Mesendoderm (in vitro differentiated cells): ENCODE results near the gene LGALS8.

Experiments
- DNase-seq: peaks from one replicate; pipeline ENCODE4 v3.0.0; 2013
- H2AK5ac ChIP-seq: 2 replicates; pipeline ENCODE4 v1.6.1; 2013; ENCODE audit warnings: low read length, inconsistent platforms
- H2BK120ac ChIP-seq: 2 replicates; pipeline ENCODE4 v1.6.1; 2013; ENCODE audit warnings: low read depth, mild to moderate bottlenecking, low read length, moderate library complexity, mixed read lengths
- H2BK15ac ChIP-seq: replicated peaks from 2 replicates; pipeline ENCODE4 v1.6.1; 2013; ENCODE audit warnings: low read depth, mild to moderate bottlenecking, moderate library complexity
- H2BK5ac ChIP-seq: 2 replicates; pipeline ENCODE4 v1.6.1; 2013; ENCODE audit warnings: low read length, inconsistent platforms
- H3K18ac ChIP-seq: 2 replicates; pipeline ENCODE4 v1.6.1; 2013; ENCODE audit warnings: mild to moderate bottlenecking, low read length, mixed read lengths
- H3K23ac ChIP-seq: one replicate; pipeline ENCODE4 v1.6.1; 2013; ENCODE audit warnings: low read length
- H3K27ac ChIP-seq: 2 replicates; pipeline ENCODE4 v1.5.1; 2013; ENCODE audit warnings: low read depth, mild to moderate bottlenecking, inconsistent platforms, low read length, moderate library complexity
- H3K27me3 ChIP-seq: 2 replicates; pipeline ENCODE4 v1.6.1; 2013; ENCODE audit warnings: low read length, control low read depth, mild to moderate bottlenecking, inconsistent platforms; ENCODE audit not compliant: insufficient read depth, poor library complexity
- H3K36me3 ChIP-seq: 2 replicates; pipeline ENCODE4 v1.6.1; 2013; ENCODE audit warnings: low read length, inconsistent platforms; ENCODE audit not compliant: control insufficient read depth, insufficient read depth
- H3K4ac ChIP-seq: one replicate; pipeline ENCODE4 v1.6.1; 2013; ENCODE audit warnings: low read depth, mild to moderate bottlenecking, low read length, moderate library complexity
- H3K4me1 ChIP-seq: 2 replicates; pipeline ENCODE4 v1.6.1; 2013; ENCODE audit warnings: low read depth, low read length, inconsistent platforms; ENCODE audit not compliant: control insufficient read depth
- H3K4me2 ChIP-seq: 2 replicates; pipeline ENCODE4 v1.6.1; 2013; ENCODE audit warnings: low read length
- H3K4me3 ChIP-seq: 2 replicates; pipeline ENCODE4 v1.5.1; 2013; ENCODE audit warnings: mild to moderate bottlenecking, low read length
- H3K56ac ChIP-seq: one replicate; pipeline ENCODE4 v1.6.1; 2013; ENCODE audit warnings: low read length
- H3K79me1 ChIP-seq: 2 replicates; pipeline ENCODE4 v1.6.1; 2013; ENCODE audit warnings: low read length, inconsistent platforms
- H3K79me2 ChIP-seq: 2 replicates; pipeline ENCODE4 v1.6.1; 2013; ENCODE audit warnings: mild to moderate bottlenecking, low read length; ENCODE audit not compliant: control insufficient read depth, insufficient read depth
- H3K9ac ChIP-seq: 2 replicates; pipeline ENCODE4 v1.6.1; 2013; ENCODE audit warnings: low read length, inconsistent platforms
- H4K5ac ChIP-seq: one replicate; pipeline ENCODE4 v1.6.1; 2013; ENCODE audit warnings: low read length
- H4K8ac ChIP-seq: one replicate; pipeline ENCODE4 v1.6.1; 2013; ENCODE audit warnings: low read depth, mild to moderate bottlenecking, control low read depth, low read length, moderate library complexity
- WGBS: extraction: QIAGEN DNeasy Blood & Tissue Kit; methylation state at CpG from one replicate; pipeline ENCODE4 v1.1.7; 2013; ENCODE audit warnings: low lambda C conversion rate, missing lambda C conversion rate; ENCODE audit not compliant: insufficient coverage; ENCODE audit errors: extremely low coverage; 5-methylcytosine and 5-hydroxymethylcytosine counted together

Gene LGALS8

DNA sequence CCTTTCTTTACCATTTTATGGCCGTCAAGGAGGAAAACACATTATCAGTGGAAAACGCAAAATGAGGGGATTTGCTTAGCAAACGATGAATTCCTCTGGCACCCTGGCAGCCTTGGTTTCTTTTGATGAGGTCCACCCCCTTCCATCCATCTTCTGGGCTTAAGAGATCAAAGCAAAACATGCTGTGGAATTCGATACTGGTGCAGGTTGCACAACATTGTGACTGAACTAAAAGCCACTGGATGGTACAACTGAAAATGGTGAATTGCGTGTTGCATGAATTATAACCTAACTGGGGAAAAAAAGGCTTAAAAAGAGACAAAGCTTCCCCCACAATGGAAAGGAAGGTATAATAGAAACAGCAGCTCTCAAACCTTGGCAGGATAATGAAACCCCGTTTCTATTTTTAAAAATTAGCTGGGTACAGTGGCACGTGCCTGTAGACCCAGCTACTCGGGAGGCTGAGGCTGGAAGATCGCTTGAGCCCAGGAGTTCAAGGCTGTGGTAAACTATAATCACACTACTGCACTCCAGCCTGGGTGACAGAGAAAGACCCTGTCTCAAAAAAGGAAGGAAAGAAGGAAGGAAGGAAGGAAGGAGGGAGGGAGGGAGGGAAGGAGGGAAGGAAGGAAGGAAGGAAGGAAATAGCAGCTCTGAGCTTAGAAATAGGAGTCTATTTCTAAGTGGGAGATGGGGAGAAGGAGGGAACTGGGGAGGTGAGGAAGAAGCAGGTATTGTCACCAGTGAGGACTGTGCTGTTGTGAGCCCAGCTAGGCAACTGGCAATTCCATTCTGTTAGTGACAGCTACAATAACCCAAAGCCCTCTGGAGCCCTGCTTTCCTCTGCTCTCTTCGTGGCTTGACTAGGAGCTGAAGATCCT lies 29.0 kb upstream of the LGALS8 start:
- Histone ChIP-seq H2BK5ac (no peak overlapping the region), H3K36me3 (no peaks in the 10 kb centered on the region), H3K27me3 (no peaks in the 10 kb centered on the region), H2BK120ac (no peak overlapping the region), H3K4ac (no peak overlapping the region), H3K4me1 (no peaks in the 10 kb centered on the region), H3K56ac (no peak overlapping the region), H4K8ac (no peak overlapping the region), H2AK5ac (no peak overlapping the region), H3K4me2 (no peak overlapping the region), H3K27ac (no peak overlapping the region), H3K79me2 (no peaks in the 10 kb centered on the region), H3K9ac (no peak overlapping the region), H3K23ac (no peak overlapping the region), H2BK15ac (no peak overlapping the region), H3K4me3 (no peak overlapping the region), H3K18ac (no peak overlapping the region), H4K5ac (no peak overlapping the region), H3K79me1 (no peaks in the 10 kb centered on the region)
- no CpG with 5 or more reads among the region's 10 CpGs for WGBS
- DNase-seq = no peak

DNA sequence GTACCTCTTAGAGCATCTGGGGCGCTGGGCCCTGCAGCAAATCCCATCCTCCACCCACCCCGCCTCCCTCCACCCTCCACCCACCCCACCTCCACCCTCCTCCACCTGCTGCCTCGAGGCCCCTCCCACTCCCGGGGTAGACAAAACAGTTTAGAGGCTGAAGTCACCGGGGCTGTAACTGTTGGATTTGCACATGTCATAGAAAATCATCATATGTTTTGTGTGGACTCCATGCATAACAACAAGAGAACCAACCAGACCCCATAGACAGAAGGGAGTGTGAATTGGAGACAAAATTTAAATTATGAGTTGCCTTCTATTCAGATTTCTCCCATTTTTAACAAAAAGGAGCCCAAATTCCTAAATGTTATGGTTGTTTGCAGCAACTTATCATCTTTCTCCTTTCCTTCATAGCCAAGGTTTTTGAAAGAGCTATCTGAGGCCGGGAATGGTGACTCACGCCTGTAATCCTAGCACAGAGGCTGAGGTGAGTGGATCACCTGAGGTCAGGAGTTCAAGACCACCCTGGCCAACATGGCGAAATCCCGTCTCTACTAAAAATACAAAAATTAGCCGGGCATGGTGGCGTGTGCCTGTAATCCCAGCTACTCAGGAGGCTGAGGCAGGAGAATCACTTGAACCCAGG lies 28.2 kb upstream of the LGALS8 start:
- no peak overlapping the region for H2BK120ac ChIP-seq
- no peaks in the 10 kb centered on the region for H3K79me2 ChIP-seq
- H3K27ac ChIP-seq = no peak overlapping the region
- no peak overlapping the region for H2BK5ac ChIP-seq
- H3K27me3 ChIP-seq = no peaks in the 10 kb centered on the region
- H4K5ac ChIP-seq = no peak overlapping the region
- no peak overlapping the region for H3K4me2 ChIP-seq
- H4K8ac ChIP-seq = no peak overlapping the region
- no peak overlapping the region for H2BK15ac ChIP-seq
- H3K36me3 ChIP-seq = no peaks in the 10 kb centered on the region
- DNase-seq = no peak
- H3K23ac ChIP-seq = no peak overlapping the region
- no peak overlapping the region for H3K9ac ChIP-seq
- no peak overlapping the region for H3K56ac ChIP-seq
- no peak overlapping the region for H3K4me3 ChIP-seq
- H2AK5ac ChIP-seq = no peak overlapping the region
- no peaks in the 10 kb centered on the region for H3K4me1 ChIP-seq
- no CpG with 5 or more reads among the region's 11 CpGs for WGBS
- H3K4ac ChIP-seq = no peak overlapping the region
- no peak overlapping the region for H3K18ac ChIP-seq
- no peaks in the 10 kb centered on the region for H3K79me1 ChIP-seq

DNA sequence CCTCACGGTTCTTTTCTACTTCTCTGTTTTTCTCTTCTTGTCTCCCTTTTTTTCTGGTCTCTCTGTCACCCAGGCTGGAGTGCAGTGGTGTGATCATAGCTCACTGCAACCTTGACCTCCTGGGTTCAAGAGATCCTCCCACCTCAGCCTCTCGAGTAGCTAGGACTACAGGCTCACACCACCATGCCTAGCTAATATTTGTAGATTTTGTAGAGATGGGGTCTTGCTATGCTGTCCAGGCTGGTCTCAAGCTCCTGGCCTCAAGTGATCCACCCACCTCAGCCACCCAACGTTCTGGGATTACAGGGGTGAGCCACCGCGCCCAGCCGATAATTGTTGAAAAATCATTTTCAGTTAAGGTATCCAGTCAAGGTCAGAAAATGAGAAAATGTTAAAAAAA lies 25.9 kb upstream of the LGALS8 start:
- H3K79me1 ChIP-seq = no peaks in the 10 kb centered on the region
- H3K27me3 ChIP-seq = no peaks in the 10 kb centered on the region
- H2BK120ac ChIP-seq = no peak overlapping the region
- no peak overlapping the region for H3K4me3 ChIP-seq
- no peak overlapping the region for H3K27ac ChIP-seq
- no peak overlapping the region for H3K56ac ChIP-seq
- H3K4me2 ChIP-seq = no peak overlapping the region
- no peak overlapping the region for H4K8ac ChIP-seq
- no peaks in the 10 kb centered on the region for H3K36me3 ChIP-seq
- no peaks in the 10 kb centered on the region for H3K4me1 ChIP-seq
- WGBS = 100% methylated on average over 1 of the region's 6 CpGs
- no peak overlapping the region for H3K18ac ChIP-seq
- H2AK5ac ChIP-seq = no peak overlapping the region
- H3K4ac ChIP-seq = no peak overlapping the region
- H3K9ac ChIP-seq = no peak overlapping the region
- H4K5ac ChIP-seq = no peak overlapping the region
- no peak overlapping the region for H2BK15ac ChIP-seq
- H3K79me2 ChIP-seq = no peaks in the 10 kb centered on the region
- no peak overlapping the region for H3K23ac ChIP-seq
- H2BK5ac ChIP-seq = no peak overlapping the region
- no peak for DNase-seq

DNA sequence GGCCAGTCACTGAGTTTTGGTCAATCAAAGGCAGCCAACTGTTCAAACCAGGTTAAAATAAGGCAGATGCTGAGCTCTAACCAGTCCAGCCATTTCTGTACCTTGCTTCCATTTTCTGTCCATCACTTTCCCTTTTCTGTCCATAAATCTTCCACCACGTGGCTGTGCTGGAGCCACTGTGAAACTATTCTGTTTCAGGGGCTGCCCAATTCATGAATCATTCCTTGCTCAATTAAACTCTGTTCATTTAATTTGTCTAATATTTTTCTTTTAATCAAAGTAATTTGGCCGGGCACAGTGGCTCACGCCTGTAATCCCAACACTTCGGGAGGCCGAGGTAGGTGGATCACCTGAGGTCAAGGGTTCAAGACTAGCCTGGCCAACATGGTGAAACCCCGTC lies 22.7 kb upstream of the LGALS8 start:
- Histone ChIP-seq H3K27ac (no peak overlapping the region), H2BK5ac (no peak overlapping the region), H3K4me1 (no peaks in the 10 kb centered on the region), H3K36me3 (no peaks in the 10 kb centered on the region), H3K27me3 (no peaks in the 10 kb centered on the region), H3K4me2 (no peak overlapping the region), H3K18ac (no peak overlapping the region), H3K79me2 (no peaks in the 10 kb centered on the region), H2BK15ac (no peak overlapping the region), H2BK120ac (no peak overlapping the region), H2AK5ac (no peak overlapping the region), H4K5ac (no peak overlapping the region), H3K4ac (no peak overlapping the region), H3K9ac (no peak overlapping the region), H3K56ac (no peak overlapping the region), H3K79me1 (no peaks in the 10 kb centered on the region), H3K23ac (no peak overlapping the region), H4K8ac (no peak overlapping the region), H3K4me3 (no peak overlapping the region)
- WGBS = no CpG with 5 or more reads among the region's 6 CpGs
- DNase-seq = no peak

DNA sequence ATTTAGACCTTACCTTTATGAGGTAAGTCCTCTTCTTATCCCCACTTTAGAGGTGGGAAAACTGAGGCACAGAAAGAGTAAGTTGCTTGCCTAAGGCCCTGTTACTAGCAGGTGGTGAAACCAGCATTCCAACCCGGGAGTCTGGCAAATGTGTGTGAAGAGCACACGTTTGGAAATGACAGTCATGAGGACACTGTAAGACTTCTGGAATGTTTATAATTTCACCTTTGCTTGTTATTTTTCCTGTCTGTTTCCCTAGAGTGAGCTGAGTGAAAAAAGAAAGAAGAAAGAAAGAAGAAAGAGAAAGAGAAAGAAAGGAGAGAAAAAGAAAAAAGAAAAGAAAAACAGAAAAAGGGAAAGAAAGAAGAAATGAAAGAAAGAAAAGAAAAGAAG lies 21.2 kb upstream of the LGALS8 start:
- Histone ChIP-seq H3K9ac (no peak overlapping the region), H3K27ac (no peak overlapping the region), H2BK120ac (no peak overlapping the region)

More for the DNA sequence above, 21.2 kb upstream of the LGALS8 start:
- Histone ChIP-seq H3K79me2 (no peaks in the 10 kb centered on the region), H3K23ac (no peak overlapping the region), H2AK5ac (no peak overlapping the region), H2BK5ac (no peak overlapping the region), H3K79me1 (no peaks in the 10 kb centered on the region), H3K4me3 (no peak overlapping the region), H4K8ac (no peak overlapping the region), H3K18ac (no peak overlapping the region), H3K56ac (no peak overlapping the region), H3K36me3 (no peaks in the 10 kb centered on the region), H3K4me1 (no peaks in the 10 kb centered on the region), H3K4ac (no peak overlapping the region), H3K4me2 (no peak overlapping the region), H3K27me3 (no peaks in the 10 kb centered on the region), H2BK15ac (no peak overlapping the region), H4K5ac (no peak overlapping the region)
- peak; percentile 63 for DNase-seq
- no CpG with 5 or more reads among the region's 2 CpGs for WGBS
